KOPT-K1 (cell line): ENCODE measurements around the gene SP2.

Source experiments
- H3K27ac ChIP-seq: fragments of 200-600 bp; sonication (generic); 2 replicates; pipeline ENCODE4 v1.5.1; 2016; ENCODE audit warnings: antibody characterized with exemption, mild to moderate bottlenecking, low read depth, low read length; ENCODE audit not compliant: poor library complexity, severe bottlenecking
- H3K36me3 ChIP-seq: fragments of 200-600 bp; sonication (generic); 2 replicates; pipeline ENCODE4 v1.5.1; 2017; ENCODE audit warnings: antibody characterized with exemption, mild to moderate bottlenecking, low read length, moderate library complexity; ENCODE audit not compliant: insufficient read depth
- H3K9me3 ChIP-seq: fragments of 200-600 bp; sonication (generic); 2 replicates; pipeline ENCODE4 v1.5.1; 2017; ENCODE audit warnings: antibody characterized with exemption, low read length, mild to moderate bottlenecking; ENCODE audit not compliant: insufficient read depth, poor library complexity, severe bottlenecking

SP2 gene

GRCh38 chr17:47942096-47942510 is 46.1 kb downstream of the SP2 start:
- peaks cover 39% of the 10 kb centered on the region for H3K36me3 ChIP-seq
- H3K27ac ChIP-seq: peak overlapping the region; percentile 82
- no peaks in the 10 kb centered on the region for H3K9me3 ChIP-seq

- H3K27ac ChIP-seq: peak overlapping the region; percentile 82
- peaks cover 41% of the 10 kb centered on the region for H3K36me3 ChIP-seq
- no peaks in the 10 kb centered on the region for H3K9me3 ChIP-seq
Measured at GRCh38 chr17:47942568-47942967, 46.5 kb downstream of the SP2 start.

GRCh38 chr17:47945080-47945479 is 49.0 kb downstream of the SP2 start:
- peak overlapping the region; percentile 73 for H3K27ac ChIP-seq
- no peaks in the 10 kb centered on the region for H3K9me3 ChIP-seq

GRCh38 chr17:47945529-47946508 is 49.8 kb downstream of the SP2 start:
- Histone ChIP-seq H3K27ac (peak overlapping the region; percentile 73), H3K36me3 (peaks cover 63% of the 10 kb centered on the region)

More at GRCh38 chr17:47945080-47945479, 49.0 kb downstream of the SP2 start:
- H3K36me3 ChIP-seq: peaks cover 63% of the 10 kb centered on the region

GRCh38 chr17:47946516-47946915 is 50.5 kb downstream of the SP2 start:
- Histone ChIP-seq H3K36me3 (peaks cover 68% of the 10 kb centered on the region), H3K27ac (peak overlapping the region; percentile 73), H3K9me3 (no peaks in the 10 kb centered on the region)

More at GRCh38 chr17:47945529-47946508, 49.8 kb downstream of the SP2 start:
- no peaks in the 10 kb centered on the region for H3K9me3 ChIP-seq

- H3K36me3 ChIP-seq: peaks cover 72% of the 10 kb centered on the region
- H3K9me3 ChIP-seq: no peaks in the 10 kb centered on the region
- H3K27ac ChIP-seq: no peak overlapping the region
Measured at GRCh38 chr17:47946929-47947397, 50.9 kb downstream of the SP2 start.

- Histone ChIP-seq H3K27ac (no peak overlapping the region), H3K9me3 (no peaks in the 10 kb centered on the region), H3K36me3 (peaks cover 70% of the 10 kb centered on the region)
Measured at GRCh38 chr17:47948706-47949196, 52.7 kb downstream of the SP2 start.

GRCh38 chr17:47949197-47949759 is 53.2 kb downstream of the SP2 start:
- H3K36me3 ChIP-seq: peaks cover 65% of the 10 kb centered on the region
- H3K27ac ChIP-seq: peak overlapping the region; percentile 50
- H3K9me3 ChIP-seq: no peaks in the 10 kb centered on the region

- Histone ChIP-seq H3K36me3 (peaks cover 58% of the 10 kb centered on the region), H3K9me3 (no peaks in the 10 kb centered on the region), H3K27ac (peak overlapping the region; percentile 50)
Measured at GRCh38 chr17:47949946-47950345, 53.9 kb downstream of the SP2 start.

- Histone ChIP-seq H3K9me3 (no peaks in the 10 kb centered on the region), H3K36me3 (peaks cover 55% of the 10 kb centered on the region), H3K27ac (peak overlapping the region; percentile 50)
Measured at GRCh38 chr17:47950448-47950847, 54.4 kb downstream of the SP2 start.

GRCh38 chr17:47952171-47953021 is 56.4 kb downstream of the SP2 start:
- no peaks in the 10 kb centered on the region for H3K9me3 ChIP-seq
- no peak overlapping the region for H3K27ac ChIP-seq
- H3K36me3 ChIP-seq: peaks cover 36% of the 10 kb centered on the region

GRCh38 chr17:47953909-47954308 is 57.9 kb downstream of the SP2 start:
- Histone ChIP-seq H3K9me3 (no peaks in the 10 kb centered on the region), H3K27ac (no peak overlapping the region), H3K36me3 (peaks cover 23% of the 10 kb centered on the region)

- Histone ChIP-seq H3K36me3 (peaks cover 14% of the 10 kb centered on the region; the same call in 1 of the 2 replicates), H3K27ac (peak overlapping the region; percentile 57), H3K9me3 (no peaks in the 10 kb centered on the region)
Measured at GRCh38 chr17:47955497-47956461, 59.7 kb downstream of the SP2 start.
